ENCODE measurements around the gene DPF1. TPM values are rescaled to one million over a fixed set of nuclear protein-coding genes. Genes with fewer than 3 reads are reported as not detected.

DPF1 gene
- total and polyA plus RNA-seq, 10 of the 15 experiments (the other 5 are each of a cell fraction or from before 2014, with no cell fraction given), result 0.11 to 4.3 (median 2.4) TPM

DNA sequence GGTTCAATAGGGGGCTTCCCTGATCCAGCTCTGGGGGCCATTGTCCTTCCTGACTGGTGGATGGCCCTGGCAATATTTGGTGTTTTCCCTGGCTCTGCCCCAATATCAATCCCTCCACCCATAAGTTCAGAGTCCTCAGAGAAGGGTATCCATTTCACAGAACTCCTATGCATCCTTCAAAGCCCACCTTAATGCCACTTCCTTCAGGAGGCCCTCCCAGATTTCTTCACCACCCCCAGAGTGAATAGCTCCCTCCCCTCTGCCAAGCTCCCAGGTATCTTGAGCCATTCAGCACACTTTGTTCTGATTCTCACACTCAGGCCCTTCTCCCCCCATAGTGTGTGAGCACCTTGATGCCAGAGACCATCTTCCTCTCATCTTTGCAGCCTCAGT is 26.4 kb upstream of the DPF1 start (continued):
- TF ChIP-seq SUPT20H (IDR thresholded peaks at IDR 0.05; ENCODE audit: borderline replicate concordance, control insufficient read depth, low read depth, low read length) (no peak), ZNF274 (IDR thresholded peaks at IDR 0.05; ENCODE audit: insufficient read depth, insufficient read length) (no peak)

DNA sequence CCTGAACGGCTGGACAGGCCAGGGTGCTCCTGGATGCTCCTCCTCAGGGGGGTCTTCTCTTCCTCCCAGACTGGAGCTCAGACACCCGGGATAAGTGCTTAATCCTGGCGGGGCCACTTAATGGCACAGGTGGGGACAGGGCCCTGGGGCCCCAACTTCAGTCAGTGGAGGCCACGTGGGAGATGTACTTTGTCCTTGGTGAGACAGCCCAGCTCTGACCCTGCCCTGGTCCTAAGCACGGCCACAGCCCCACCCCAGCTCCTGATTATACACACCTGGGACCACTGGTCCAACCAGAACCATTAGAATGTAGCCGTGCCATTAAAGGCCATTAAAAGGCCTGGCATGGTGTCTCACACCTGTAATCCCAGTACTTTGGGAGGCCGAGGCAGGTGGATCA is 24.4 kb upstream of the DPF1 start:
- POLR2A ChIA-PET, result no interaction called here
- TF ChIP-seq SMAD5 (IDR thresholded peaks at IDR 0.05; ENCODE audit: low read depth) (no peak), RUNX3 (IDR thresholded peaks at IDR 0.05; ENCODE audit: low read length) (no peak), TCF12 (IDR thresholded peaks at IDR 0.05; ENCODE audit: low read depth, low read length) (no peak), ZNF384 (IDR thresholded peaks at IDR 0.05; ENCODE audit: borderline replicate concordance, low read depth, low read length) (no peak), CBX5 (IDR thresholded peaks at IDR 0.05; ENCODE audit: low read depth) (no peak), MYC (IDR thresholded peaks at IDR 0.05; ENCODE audit: insufficient read depth, insufficient read length, insufficient replicate concordance, low read length, severe bottlenecking) (no peak), NR2F1 (conservative IDR thresholded peaks at IDR 0.05) (no peak)
- DNase-seq (ENCODE audit: low read depth, low spot score) (no peak), ATAC-seq (no peak), FAIRE-seq (no peak)
- no peaks in the 10 kb centered on the region for H3K9me3 ChIP-seq (replicated peaks; ENCODE audit: control insufficient read depth, insufficient read depth, low read length)
- no peak overlapping the region for H3K27ac ChIP-seq (ENCODE audit: control insufficient read depth, insufficient read depth)
- H3K9ac ChIP-seq (ENCODE audit: control insufficient read depth, insufficient read depth, low read length), result no peak overlapping the region
- no peaks in the 10 kb centered on the region for H3K27me3 ChIP-seq (replicated peaks in 1 of 2; ENCODE audit: control insufficient read depth in 2 of 2, insufficient read depth in 2 of 2, low read length in 1 of 2)
- RAD21 ChIA-PET (ENCODE audit: unreplicated experiment), result no interaction called here
- no peak overlapping the region for H3K4me2 ChIP-seq (ENCODE audit: control insufficient read depth, insufficient read depth)
- H2AFZ ChIP-seq (ENCODE audit: control insufficient read depth, low read depth, low read length), result no peak overlapping the region
- no peak overlapping the region for H3K4me3 ChIP-seq
- no peaks in the 10 kb centered on the region for H4K20me1 ChIP-seq (ENCODE audit: control insufficient read depth, insufficient read depth)
- in situ Hi-C loops (cut with MboI), result no loop called here
- intact Hi-C loops (cut with micrococcal nuclease; ENCODE audit: unreplicated experiment), result no loop called here
- no peaks in the 10 kb centered on the region for H3K4me1 ChIP-seq (ENCODE audit: control insufficient read depth, insufficient read depth, low read length)
- CTCF ChIA-PET, result interaction anchor here (0.9 to 1.2 kb wide), 2 partner anchors 14 to 154 kb away, joined by 3 read pairs; partner anchors contain the start of gene FAM98C
- no TSS peak for BruUV-seq (replicated peaks)
- SMC1A ChIA-PET (ENCODE audit: uncharacterized antibody, unreplicated experiment), result no interaction called here
- H3K79me2 ChIP-seq (ENCODE audit: control insufficient read depth, insufficient read depth, low read length), result no peaks in the 10 kb centered on the region
- H3K36me3 ChIP-seq (ENCODE audit: control insufficient read depth in 2 of 2, insufficient read depth in 2 of 2, low read length in 1 of 2), result no peaks in the 10 kb centered on the region
- 50% methylated on average over 7 of the region's 7 CpGs for WGBS (ENCODE audit: insufficient coverage, insufficient replicate concordance, low lambda C conversion rate, missing lambda C conversion rate)
